ENCODE results near the gene CDK10.
"Not testable (repeated sequence)": the region's sequence is repeated elsewhere in the genome, so short reads cannot be mapped to it uniquely, and the experiment has no call there.

Gene CDK10

GRCh38 chr16:89696670-89697128 is 10.2 kb downstream of the CDK10 start:
- DNase-seq: peak; percentile 25

GRCh38 chr16:89697161-89697615 is 10.7 kb downstream of the CDK10 start:
- peak; percentile 19 for DNase-seq

- DNase-seq: peak; percentile 16
Measured at GRCh38 chr16:89697616-89698331, 11.3 kb downstream of the CDK10 start.

- DNase-seq: not testable (repeated sequence)
Measured at GRCh38 chr16:89698717-89699116, 12.2 kb downstream of the CDK10 start.

GRCh38 chr16:89699629-89700099 is 13.2 kb downstream of the CDK10 start:
- DNase-seq: not testable (repeated sequence)

GRCh38 chr16:89700100-89700648 is 13.7 kb downstream of the CDK10 start:
- peak; percentile 99 for DNase-seq

GRCh38 chr16:89700649-89701424 is 14.3 kb downstream of the CDK10 start:
- DNase-seq: peak; percentile 51

GRCh38 chr16:89701425-89702406 is 15.2 kb downstream of the CDK10 start, which contains the start of gene SPATA2L:
Gene SPATA2L, minus strand, starts transcription at chr16:89701705. Its CDS starts 473 bp downstream, at chr16:89701232.
- peak; percentile 98 for DNase-seq

GRCh38 chr16:89704281-89704680 is 17.8 kb downstream of the CDK10 start:
- DNase-seq: peak; percentile 13

- DNase-seq: peak; percentile 13
Measured at GRCh38 chr16:89705006-89705405, 18.5 kb downstream of the CDK10 start.

GRCh38 chr16:89706518-89707260 is 20.2 kb downstream of the CDK10 start:
- peak; percentile 15 for DNase-seq

GRCh38 chr16:89707695-89708094 is 21.2 kb downstream of the CDK10 start:
- peak; percentile 14 for DNase-seq

GRCh38 chr16:89708481-89708931 is 22.0 kb downstream of the CDK10 start:
- no peak for DNase-seq

- DNase-seq: no peak
Measured at GRCh38 chr16:89709166-89709565, 22.7 kb downstream of the CDK10 start.

- DNase-seq: no peak
Measured at GRCh38 chr16:89709716-89710432, 23.4 kb downstream of the CDK10 start.

- DNase-seq: no peak
Measured at GRCh38 chr16:89710709-89711564, 24.4 kb downstream of the CDK10 start.

- DNase-seq: peak; percentile 83
Measured at GRCh38 chr16:89711601-89712273, 25.2 kb downstream of the CDK10 start.

GRCh38 chr16:89712274-89712781 is 25.8 kb downstream of the CDK10 start:
- no peak for DNase-seq

- DNase-seq: no peak
Measured at GRCh38 chr16:89716493-89716892, 30.0 kb downstream of the CDK10 start.
